ENCODE data around the gene IL18. TPM values are rescaled to one million over a fixed set of nuclear protein-coding genes. Genes with fewer than 3 reads are reported as not detected.

The IL18 gene
- total RNA-seq, 3 donors from 2014 or later = 8.2 to 21.0 (median 16.8) TPM

DNA sequence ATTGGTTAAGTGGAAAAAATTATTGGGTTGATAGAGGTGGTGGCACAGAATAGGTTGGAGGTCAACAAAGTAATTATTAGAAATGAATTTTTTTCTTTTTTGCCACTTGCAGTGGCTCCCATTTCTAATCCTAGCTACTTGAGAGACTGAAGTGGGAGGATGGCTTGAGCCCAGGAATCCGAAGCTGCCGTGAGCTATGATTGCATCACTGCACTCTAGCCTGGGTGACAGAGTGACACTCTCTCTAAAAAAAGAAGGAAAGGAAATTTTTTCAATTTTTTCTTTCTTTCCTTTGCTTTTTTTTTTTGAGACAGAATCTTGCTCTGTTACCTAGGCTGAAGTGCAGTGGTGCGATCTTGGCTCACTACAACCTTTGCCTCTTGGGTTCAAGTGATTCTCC lies 9.3 kb upstream of the IL18 start:
- Histone ChIP-seq H3K27ac (no peak overlapping the region), H3K27me3 (no peaks in the 10 kb centered on the region), H3K4me3 (no peak overlapping the region), H3K4me1 (no peaks in the 10 kb centered on the region), H3K36me3 (no peaks in the 10 kb centered on the region), H3K9me3 (no peaks in the 10 kb centered on the region)
- intact Hi-C loops (cut with DNase I; ENCODE audit: low total_unique reads) = no loop called here
- no peak for DNase-seq (ENCODE audit: low spot score in 2 of 2)
- no peak for TF ChIP-seq POLR2AphosphoS5 (IDR thresholded peaks at IDR 0.05)
- TF ChIP-seq, protein P1, sequence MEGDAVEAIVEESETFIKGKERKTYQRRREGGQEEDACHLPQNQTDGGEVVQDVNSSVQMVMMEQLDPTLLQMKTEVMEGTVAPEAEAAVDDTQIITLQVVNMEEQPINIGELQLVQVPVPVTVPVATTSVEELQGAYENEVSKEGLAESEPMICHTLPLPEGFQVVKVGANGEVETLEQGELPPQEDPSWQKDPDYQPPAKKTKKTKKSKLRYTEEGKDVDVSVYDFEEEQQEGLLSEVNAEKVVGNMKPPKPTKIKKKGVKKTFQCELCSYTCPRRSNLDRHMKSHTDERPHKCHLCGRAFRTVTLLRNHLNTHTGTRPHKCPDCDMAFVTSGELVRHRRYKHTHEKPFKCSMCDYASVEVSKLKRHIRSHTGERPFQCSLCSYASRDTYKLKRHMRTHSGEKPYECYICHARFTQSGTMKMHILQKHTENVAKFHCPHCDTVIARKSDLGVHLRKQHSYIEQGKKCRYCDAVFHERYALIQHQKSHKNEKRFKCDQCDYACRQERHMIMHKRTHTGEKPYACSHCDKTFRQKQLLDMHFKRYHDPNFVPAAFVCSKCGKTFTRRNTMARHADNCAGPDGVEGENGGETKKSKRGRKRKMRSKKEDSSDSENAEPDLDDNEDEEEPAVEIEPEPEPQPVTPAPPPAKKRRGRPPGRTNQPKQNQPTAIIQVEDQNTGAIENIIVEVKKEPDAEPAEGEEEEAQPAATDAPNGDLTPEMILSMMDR (IDR thresholded peaks at IDR 0.05) = no peak
- no peak for TF ChIP-seq POLR2A (IDR thresholded peaks at IDR 0.05)

DNA sequence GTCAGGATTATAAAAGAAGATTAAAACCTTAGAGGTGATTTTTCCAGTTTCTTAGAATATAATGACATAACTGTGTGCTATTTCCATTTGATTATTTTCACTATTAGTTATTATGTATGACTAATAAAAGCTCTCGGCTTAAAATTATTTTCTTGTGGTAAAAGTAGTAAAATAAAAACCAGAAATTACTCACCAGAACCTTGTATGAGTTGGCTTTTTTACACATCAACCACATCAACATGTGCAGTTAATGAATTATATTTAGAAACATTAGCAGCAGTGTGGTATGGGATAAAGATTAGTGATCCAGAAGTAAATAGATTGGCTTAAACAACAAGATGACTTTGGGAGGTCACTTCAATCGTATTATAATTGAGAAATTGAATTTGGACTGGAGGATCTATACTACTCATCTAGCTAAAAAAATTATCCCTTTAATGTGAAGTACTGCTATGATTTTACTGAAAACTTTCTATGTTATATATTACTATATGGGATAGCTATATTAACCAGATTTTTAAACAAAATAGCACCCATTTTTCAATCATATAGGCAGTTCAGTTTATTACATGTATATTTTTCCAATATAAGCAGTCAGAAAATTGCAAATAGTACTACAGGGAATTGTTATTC lies 8.6 kb upstream of the IL18 start:
- Histone ChIP-seq H3K4me3 (no peak overlapping the region), H3K9me3 (no peaks in the 10 kb centered on the region), H3K4me1 (no peaks in the 10 kb centered on the region), H3K27ac (no peak overlapping the region), H3K27me3 (no peaks in the 10 kb centered on the region), H3K36me3 (no peaks in the 10 kb centered on the region)
- intact Hi-C loops (cut with DNase I; ENCODE audit: low total_unique reads) = no loop called here
- TF ChIP-seq, protein P1 (IDR thresholded peaks at IDR 0.05) = no peak
- no peak for DNase-seq (ENCODE audit: low spot score in 2 of 2)

DNA sequence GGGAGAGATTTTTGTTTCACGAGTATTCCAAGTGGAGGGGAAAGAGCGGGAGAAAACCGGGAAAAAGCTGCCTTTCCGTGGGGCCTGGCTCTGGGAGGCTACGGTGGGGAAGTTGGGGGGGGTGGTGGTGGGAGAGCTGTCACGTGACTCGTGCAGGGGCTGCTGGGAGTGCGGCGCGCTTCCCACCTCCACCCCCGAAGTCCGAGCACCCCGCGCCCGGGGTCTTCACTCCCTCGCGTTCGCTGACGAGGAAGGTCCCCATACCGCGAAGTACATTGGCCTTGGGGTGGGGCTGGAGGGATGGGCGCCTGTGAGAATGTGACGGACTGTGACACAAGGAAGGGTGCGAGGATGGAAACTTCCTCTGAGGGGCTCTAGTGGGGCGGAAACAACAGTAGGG lies 3.3 kb upstream of the IL18 start, which contains the start of gene TEX12:
Gene TEX12 (plus strand): TSS at position 228 of the 400 bp plus-strand sequence. CDS start 1,897 bp downstream, outside the sequence.
- no peaks in the 10 kb centered on the region for H3K4me1 ChIP-seq
- intact Hi-C loops (cut with DNase I; ENCODE audit: low total_unique reads) = no loop called here
- H3K9me3 ChIP-seq = no peaks in the 10 kb centered on the region
- DNase-seq (ENCODE audit: low spot score in 2 of 2) = no peak
- no peak within 1 kb of the TSS for H3K4me3 ChIP-seq
- peak within 1 kb of the TSS in 1 of 2 donors; percentile 36 for H3K27ac ChIP-seq
- H3K36me3 ChIP-seq = no peaks in the 10 kb centered on the region
- TF ChIP-seq POLR2A (IDR thresholded peaks at IDR 0.05) (no peak), POLR2AphosphoS5 (IDR thresholded peaks at IDR 0.05) (no peak)
- TF ChIP-seq, protein P1 (IDR thresholded peaks at IDR 0.05) = no peak
- no peaks in the 10 kb centered on the region for H3K27me3 ChIP-seq

DNA sequence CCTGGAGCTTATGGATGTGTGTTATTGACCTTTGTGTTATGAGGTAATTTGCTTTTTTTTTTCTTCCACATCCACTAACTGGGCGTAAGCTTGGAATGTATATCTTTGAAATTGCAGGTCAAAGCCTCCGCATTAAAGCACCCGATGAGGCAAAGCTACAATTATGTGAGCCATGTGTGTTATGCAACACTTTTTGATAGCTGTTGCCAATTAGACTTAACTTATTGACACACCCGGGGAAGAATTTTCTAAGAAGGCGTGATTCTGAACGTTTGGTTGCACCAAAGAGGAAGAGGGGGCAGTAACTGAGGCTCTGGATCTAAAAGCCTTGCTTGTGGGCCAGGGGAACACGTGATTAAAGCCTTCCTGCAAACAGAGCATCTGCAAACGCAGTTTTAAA lies 2.7 kb upstream of the IL18 start:
- Histone ChIP-seq H3K27me3 (no peaks in the 10 kb centered on the region), H3K27ac (no peak overlapping the region), H3K4me1 (no peaks in the 10 kb centered on the region), H3K9me3 (no peaks in the 10 kb centered on the region), H3K36me3 (no peaks in the 10 kb centered on the region), H3K4me3 (no peak overlapping the region)
- DNase-seq (ENCODE audit: low spot score in 2 of 2) = no peak
- TF ChIP-seq POLR2A (IDR thresholded peaks at IDR 0.05) (no peak), POLR2AphosphoS5 (IDR thresholded peaks at IDR 0.05) (no peak)
- TF ChIP-seq, protein P1 (IDR thresholded peaks at IDR 0.05) = no peak
- intact Hi-C loops (cut with DNase I; ENCODE audit: low total_unique reads) = no loop called here

DNA sequence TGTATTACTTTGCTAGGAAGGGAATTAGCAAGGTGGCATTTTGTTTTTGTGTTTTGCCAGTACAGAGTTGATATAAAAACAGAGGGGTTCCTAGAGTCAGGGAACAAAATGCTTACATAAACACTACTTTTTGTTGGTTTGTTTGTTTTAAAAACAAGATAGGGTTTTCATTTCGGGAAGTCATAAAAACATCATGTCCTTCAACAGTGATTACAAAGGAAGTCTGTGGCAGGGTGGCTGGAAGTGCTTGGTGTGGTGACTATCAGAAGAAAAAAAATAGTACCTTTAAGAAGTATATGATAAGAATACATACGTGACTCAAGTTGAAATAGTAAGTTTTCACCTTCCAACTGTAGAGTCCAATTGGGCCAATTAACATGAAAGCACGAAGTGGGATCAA lies 1.2 kb upstream of the IL18 start:
- no peak for DNase-seq (ENCODE audit: low spot score in 2 of 2)
- no peak overlapping the region for H3K27ac ChIP-seq
- TF ChIP-seq POLR2A (IDR thresholded peaks at IDR 0.05) = no peak
- H3K4me1 ChIP-seq = no peaks in the 10 kb centered on the region
- H3K27me3 ChIP-seq = no peaks in the 10 kb centered on the region
- no peaks in the 10 kb centered on the region for H3K9me3 ChIP-seq
- H3K36me3 ChIP-seq = no peaks in the 10 kb centered on the region
- intact Hi-C loops (cut with DNase I; ENCODE audit: low total_unique reads) = no loop called here
- no peak overlapping the region for H3K4me3 ChIP-seq

All from breast epithelium (tissue), 4 donors.